Endothelial cell (in vitro differentiated cells): ENCODE results near the gene NOTUM. TPM values are rescaled to one million over a fixed set of nuclear protein-coding genes. Genes with fewer than 3 reads are reported as not detected.

Source experiments
- DNase-seq: peaks from one replicate; pipeline ENCODE4 v3.0.0; 2021; ENCODE audit warnings: low spot score
- H3K27ac Mint-ChIP-seq: one replicate; pipeline ENCODE4 v1.8.0; 2021; ENCODE audit warnings: mixed read lengths, inconsistent platforms; ENCODE audit not compliant: unreplicated experiment
- H3K27me3 Mint-ChIP-seq: one replicate; pipeline ENCODE4 v1.8.0; 2021; ENCODE audit warnings: mild to moderate bottlenecking, moderate library complexity, mixed read lengths, inconsistent platforms; ENCODE audit not compliant: unreplicated experiment
- H3K36me3 Mint-ChIP-seq: one replicate; pipeline ENCODE4 v1.8.0; 2021; ENCODE audit warnings: mild to moderate bottlenecking, low read depth, mixed read lengths, inconsistent platforms; ENCODE audit not compliant: unreplicated experiment
- H3K4me1 Mint-ChIP-seq: one replicate; pipeline ENCODE4 v1.8.0; 2021; ENCODE audit warnings: mild to moderate bottlenecking, mixed read lengths, inconsistent platforms; ENCODE audit not compliant: unreplicated experiment
- H3K4me3 Mint-ChIP-seq: one replicate; pipeline ENCODE4 v1.8.0; 2021; ENCODE audit warnings: mild to moderate bottlenecking, mixed read lengths, inconsistent platforms; ENCODE audit not compliant: unreplicated experiment
- H3K9me3 Mint-ChIP-seq: one replicate; pipeline ENCODE4 v1.8.0; 2021; ENCODE audit warnings: mixed read lengths, inconsistent platforms; ENCODE audit not compliant: unreplicated experiment
- total RNA-seq: library from RNA; stranded (reverse); fragmentation: NEBNext Ultra II Directional; extraction: Animal tissue kit (Norgen Biotek cat#: 25700); gene quantifications from one replicate; pipeline ENCODE4 v1.2.1, GENCODE V29; 2021; ENCODE audit not compliant: unreplicated experiment
- TF ChIP-seq, protein P1 (sequence below): fragments of 200-600 bp; sonication (generic); IDR thresholded peaks from one replicate; pipeline ENCODE4 v1.5.0; 2021; ENCODE audit warnings: antibody characterized with exemption; ENCODE audit not compliant: unreplicated experiment

NOTUM gene
- total RNA-seq, 1 donor from 2014 or later: not detected

DNA sequence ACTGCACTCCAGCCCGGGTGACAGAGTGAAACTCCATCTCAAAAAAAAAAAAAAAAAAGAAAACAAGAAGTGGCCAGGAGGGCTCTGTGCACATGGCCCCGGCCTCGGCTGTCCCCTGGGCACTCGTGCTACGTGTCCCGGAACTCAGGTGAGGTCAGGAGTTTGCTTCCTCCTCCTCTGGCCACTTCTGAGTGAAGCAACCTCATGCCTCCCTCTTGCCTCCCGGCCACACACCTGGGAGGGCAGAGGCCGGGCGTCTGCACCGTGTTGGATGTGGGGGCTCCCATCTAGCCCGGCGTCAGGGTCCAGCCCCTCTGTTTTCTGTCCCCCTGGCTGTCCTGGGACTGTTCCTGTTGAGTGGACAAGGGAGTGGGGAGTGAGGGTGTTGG is 38.6 kb upstream of the NOTUM start:
- Mint-ChIP-seq H3K27ac (no peak overlapping the region), H3K36me3 (no peaks in the 10 kb centered on the region), H3K4me3 (no peak overlapping the region), H3K27me3 (no peaks in the 10 kb centered on the region), H3K9me3 (no peaks in the 10 kb centered on the region), H3K4me1 (peaks cover 6% of the 10 kb centered on the region)
- DNase-seq: no peak
- TF ChIP-seq, protein P1, sequence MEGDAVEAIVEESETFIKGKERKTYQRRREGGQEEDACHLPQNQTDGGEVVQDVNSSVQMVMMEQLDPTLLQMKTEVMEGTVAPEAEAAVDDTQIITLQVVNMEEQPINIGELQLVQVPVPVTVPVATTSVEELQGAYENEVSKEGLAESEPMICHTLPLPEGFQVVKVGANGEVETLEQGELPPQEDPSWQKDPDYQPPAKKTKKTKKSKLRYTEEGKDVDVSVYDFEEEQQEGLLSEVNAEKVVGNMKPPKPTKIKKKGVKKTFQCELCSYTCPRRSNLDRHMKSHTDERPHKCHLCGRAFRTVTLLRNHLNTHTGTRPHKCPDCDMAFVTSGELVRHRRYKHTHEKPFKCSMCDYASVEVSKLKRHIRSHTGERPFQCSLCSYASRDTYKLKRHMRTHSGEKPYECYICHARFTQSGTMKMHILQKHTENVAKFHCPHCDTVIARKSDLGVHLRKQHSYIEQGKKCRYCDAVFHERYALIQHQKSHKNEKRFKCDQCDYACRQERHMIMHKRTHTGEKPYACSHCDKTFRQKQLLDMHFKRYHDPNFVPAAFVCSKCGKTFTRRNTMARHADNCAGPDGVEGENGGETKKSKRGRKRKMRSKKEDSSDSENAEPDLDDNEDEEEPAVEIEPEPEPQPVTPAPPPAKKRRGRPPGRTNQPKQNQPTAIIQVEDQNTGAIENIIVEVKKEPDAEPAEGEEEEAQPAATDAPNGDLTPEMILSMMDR: no peak

DNA sequence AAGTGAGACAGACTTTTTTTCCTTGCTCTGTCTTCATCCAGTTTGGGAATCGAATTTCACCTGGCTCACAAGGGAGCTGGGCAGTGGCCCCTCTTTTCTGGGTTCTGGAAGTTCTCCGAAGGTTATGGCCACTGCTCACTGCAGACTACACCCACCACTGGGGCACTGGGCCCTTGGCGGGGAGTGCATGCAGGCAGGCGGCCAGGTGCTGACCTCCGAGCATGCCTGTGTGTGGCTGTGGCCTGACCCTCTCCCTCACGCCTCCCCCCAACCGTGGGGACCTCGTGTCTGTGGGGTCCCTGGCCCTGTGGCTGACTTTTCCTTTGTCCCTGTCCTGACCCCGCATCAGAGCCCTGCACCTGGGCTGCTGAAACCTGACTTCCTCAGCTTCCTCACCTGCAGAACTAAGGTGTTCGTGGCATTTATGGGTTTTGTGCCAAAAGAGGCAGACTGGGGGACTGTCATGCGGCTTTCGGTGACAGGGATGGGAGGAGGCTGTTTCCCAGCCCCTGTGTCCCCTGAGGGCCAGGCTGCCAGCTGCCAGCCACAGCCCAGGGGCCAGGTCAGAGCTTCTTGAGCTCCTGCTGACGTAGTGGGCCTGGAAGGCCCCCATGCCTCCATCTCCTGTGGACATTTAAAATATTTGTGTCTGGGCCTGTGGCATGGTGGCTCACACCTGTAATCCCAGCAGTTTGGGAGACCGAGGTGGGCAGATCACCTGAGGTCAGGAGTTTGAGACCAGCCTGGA is 37.9 kb upstream of the NOTUM start:
- TF ChIP-seq, protein P1: no peak
- no peaks in the 10 kb centered on the region for H3K9me3 Mint-ChIP-seq
- H3K36me3 Mint-ChIP-seq: no peaks in the 10 kb centered on the region
- H3K27me3 Mint-ChIP-seq: no peaks in the 10 kb centered on the region
- no peak for DNase-seq
- H3K27ac Mint-ChIP-seq: no peak overlapping the region
- H3K4me1 Mint-ChIP-seq: peaks cover 6% of the 10 kb centered on the region
- no peak overlapping the region for H3K4me3 Mint-ChIP-seq

DNA sequence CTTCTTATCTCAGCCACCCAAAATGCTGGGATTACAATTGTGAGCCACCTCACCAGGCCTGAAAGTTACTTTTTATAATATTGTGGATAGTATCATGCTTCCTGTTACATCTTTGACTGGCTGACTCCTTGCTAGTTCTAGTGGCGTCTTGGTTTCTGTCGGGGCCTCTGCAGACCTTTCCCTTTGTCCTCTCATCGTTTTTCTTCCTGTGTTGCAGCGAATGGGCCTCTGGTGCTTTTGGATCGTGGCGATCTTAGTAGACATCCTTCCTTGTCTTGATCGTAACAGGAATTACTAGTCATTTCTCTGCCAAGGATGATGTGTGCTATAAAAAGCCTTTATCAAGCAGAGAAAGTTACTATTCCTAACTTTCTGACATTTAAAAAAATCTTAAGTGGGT is 37.2 kb upstream of the NOTUM start:
- DNase-seq: no peak
- peaks cover 6% of the 10 kb centered on the region for H3K4me1 Mint-ChIP-seq
- H3K27me3 Mint-ChIP-seq: no peaks in the 10 kb centered on the region
- TF ChIP-seq, protein P1: no peak
- H3K36me3 Mint-ChIP-seq: no peaks in the 10 kb centered on the region
- H3K9me3 Mint-ChIP-seq: no peaks in the 10 kb centered on the region
- H3K27ac Mint-ChIP-seq: no peak overlapping the region
- H3K4me3 Mint-ChIP-seq: no peak overlapping the region

DNA sequence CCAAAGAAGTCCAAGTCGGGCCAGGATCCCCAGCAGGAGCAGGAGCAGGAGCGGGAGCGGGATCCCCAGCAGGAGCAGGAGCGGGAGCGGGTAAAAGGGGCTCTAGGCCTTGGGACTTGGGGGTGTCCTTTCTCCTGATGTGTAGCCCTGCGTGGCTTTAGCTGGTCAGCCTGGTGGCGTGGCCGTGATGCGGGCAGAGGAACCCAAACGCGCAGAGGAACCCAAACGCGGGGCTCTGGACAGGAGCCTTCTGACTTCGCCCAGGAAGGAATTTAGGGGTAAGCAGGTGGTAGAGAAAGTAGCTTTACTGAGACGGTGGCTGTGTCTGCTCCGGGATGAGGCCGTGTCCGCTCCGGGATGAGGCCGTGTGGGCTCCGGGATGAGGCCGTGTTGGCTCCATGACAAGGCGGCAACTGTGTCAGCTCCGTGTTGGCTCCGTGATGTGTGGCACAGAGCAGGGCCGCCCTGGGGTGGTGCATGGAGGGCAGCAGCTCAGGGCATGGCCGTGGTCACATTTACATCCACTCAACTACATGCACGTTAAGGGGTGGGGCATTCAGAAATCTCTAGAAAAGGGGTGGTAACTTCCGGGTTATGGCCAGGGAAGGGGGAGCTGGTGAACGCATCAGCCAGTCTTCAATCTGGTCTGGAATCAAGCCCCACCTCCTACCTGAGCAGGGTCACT is 35.9 kb upstream of the NOTUM start:
- Mint-ChIP-seq H3K36me3 (no peaks in the 10 kb centered on the region), H3K27ac (peak overlapping the region; percentile 30), H3K9me3 (no peaks in the 10 kb centered on the region), H3K27me3 (no peaks in the 10 kb centered on the region), H3K4me3 (no peak overlapping the region), H3K4me1 (peaks cover 6% of the 10 kb centered on the region)
- DNase-seq: no peak
- TF ChIP-seq, protein P1: no peak

DNA sequence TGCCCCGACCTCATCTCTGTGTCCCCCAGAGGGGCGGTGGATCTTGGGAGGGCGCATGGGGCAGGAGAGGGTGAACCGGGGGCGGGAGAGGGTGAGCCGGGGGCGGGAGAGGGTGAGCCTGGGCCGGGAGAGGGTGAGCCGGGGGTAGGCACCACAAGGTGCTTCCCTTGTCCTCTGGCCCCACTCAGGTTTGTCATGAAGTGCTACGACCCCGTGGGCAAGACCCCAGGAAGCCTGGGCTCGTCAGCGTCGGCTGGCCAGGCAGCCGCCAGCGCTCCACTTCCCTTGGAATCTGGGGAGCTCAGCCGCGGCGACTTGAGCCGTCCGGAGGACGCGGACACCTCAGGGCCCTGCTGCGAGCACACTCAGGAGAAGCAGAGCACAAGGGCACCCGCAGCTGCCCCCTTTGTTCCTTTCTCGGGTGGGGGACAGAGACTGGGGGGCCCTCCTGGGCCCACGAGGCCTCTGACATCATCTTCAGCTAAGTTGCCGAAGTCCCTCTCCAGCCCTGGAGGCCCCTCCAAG is 35.3 kb upstream of the NOTUM start:
- TF ChIP-seq, protein P1: no peak
- H3K4me1 Mint-ChIP-seq: peaks cover 6% of the 10 kb centered on the region
- no peaks in the 10 kb centered on the region for H3K36me3 Mint-ChIP-seq
- DNase-seq: no peak
- no peaks in the 10 kb centered on the region for H3K9me3 Mint-ChIP-seq
- H3K4me3 Mint-ChIP-seq: no peak overlapping the region
- no peak overlapping the region for H3K27ac Mint-ChIP-seq
- H3K27me3 Mint-ChIP-seq: no peaks in the 10 kb centered on the region
